Activated T-cell treated with anti-CD3 and anti-CD28 coated beads, Interleukin-2, amount 50 U/mL, for 48 hours (primary cell): ENCODE data around the gene MAGI3.
"Not testable (repeated sequence)": the region's sequence is repeated elsewhere in the genome, so short reads cannot be mapped to it uniquely, and the experiment has no call there.

Experiments used
- DNase-seq, 2 experiments: peaks; one replicate each; pipeline ENCODE4 v3.0.0-alpha.2; 2020

MAGI3 gene

DNA sequence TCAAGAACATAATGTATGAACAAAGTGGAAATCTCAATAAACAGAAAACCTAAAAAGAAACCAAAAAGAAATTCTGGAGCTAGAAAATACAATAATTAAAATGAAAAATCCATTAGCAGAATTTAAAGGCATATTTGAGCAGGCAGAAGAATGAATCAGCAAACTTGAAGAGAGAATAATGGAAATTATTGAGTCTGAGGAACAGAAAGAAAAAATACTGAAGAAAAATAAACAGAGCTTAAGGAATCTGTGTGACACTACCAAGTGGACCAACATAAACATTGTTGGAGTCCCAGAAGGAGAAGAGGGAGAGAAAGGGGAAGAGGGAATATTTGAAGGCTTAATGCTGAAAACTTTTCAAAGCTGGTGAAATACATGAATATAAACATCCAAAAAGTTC, 54.5 kb downstream of the MAGI3 start:
- DNase-seq, result no peak

DNA sequence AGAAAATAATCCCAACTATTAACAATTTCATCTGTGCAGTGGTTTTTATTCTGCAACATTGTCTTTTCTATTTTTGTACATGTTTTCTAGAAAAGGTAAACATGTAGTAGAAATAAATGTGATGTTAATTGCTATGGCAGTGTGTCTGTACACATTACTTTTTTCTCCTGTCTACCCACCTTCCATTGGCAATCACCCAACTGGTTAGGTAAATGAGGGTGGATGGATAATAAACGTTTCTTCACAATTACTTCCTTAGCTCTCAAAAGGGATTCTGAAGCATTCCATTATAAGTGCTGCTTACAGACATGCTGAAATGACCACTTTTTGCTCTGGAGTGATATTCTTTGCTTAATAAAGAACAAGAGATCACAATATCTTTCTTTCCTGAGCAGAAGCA, 61.4 kb downstream of the MAGI3 start:
- no peak for DNase-seq

DNA sequence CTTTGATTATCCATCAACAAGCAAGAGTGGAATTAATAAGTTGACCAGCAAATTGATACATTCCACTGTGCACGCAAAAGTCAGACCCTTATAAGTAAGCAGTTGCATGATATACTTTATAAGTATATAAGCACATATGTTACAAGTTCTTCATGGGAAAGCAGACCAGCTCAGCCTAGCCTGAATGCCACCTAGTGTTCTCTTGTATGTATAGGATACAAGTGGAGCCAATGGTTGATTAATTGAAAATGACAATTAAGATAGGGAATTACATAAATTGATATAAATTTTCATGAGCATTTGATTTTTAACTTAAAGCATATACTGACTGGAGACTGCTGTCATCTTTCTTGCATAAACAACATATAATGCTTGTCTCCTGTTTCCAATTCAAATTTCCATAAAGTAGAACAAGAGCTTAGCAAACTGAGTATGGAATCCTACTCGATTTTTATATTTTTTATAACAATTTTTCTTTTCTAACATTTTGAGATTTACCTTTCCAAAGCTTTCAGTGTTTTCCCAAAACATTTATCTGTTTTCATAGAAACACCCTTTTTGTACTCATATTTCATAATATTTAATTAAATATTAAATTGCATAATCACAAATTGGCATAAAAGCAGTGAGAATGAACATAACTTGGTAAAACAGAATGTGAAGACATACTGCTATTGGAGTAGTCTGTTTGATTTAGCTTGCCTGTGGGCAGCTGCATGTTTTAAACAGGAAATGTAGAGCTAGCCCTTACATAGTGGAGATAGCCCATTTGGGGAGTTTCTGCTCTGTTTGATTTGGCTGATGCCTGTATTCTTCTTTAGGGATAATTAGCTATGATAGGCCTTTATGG, 62.8 kb downstream of the MAGI3 start:
- no peak for DNase-seq

DNA sequence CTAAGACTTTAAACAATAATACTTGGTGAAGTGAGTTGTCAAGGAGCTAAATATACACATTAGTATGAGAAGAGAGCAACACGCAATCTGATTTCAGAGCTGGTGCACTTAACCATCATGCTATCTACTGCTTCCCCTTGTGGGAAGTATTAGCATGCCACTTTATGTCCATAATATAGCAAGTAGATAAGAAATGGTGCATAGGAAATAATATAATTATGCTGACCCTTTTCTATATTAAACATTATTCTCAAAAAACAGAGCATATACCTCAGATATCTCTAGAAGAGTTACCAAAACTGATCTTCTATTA, 63.4 kb downstream of the MAGI3 start:
- DNase-seq, result no peak

DNA sequence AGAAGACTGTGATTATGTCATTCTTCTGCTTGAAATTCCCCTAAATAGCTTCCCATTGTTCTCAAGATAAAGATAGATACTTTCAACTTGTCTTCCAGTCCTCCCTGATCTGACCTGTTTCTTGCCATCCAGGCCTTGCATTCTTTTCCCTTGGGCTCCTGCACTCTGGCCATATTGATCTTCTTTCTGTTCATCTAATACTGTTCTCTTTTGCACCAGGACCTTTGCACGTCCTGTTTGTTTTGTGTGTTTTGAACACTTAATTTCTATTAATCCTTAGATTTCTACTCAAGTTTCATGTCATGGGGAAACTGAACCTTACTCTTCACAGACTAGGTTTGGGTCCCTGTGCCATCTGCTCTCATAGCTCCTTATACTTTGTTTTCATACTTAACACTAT, 65.1 kb downstream of the MAGI3 start:
- DNase-seq, result no peak

DNA sequence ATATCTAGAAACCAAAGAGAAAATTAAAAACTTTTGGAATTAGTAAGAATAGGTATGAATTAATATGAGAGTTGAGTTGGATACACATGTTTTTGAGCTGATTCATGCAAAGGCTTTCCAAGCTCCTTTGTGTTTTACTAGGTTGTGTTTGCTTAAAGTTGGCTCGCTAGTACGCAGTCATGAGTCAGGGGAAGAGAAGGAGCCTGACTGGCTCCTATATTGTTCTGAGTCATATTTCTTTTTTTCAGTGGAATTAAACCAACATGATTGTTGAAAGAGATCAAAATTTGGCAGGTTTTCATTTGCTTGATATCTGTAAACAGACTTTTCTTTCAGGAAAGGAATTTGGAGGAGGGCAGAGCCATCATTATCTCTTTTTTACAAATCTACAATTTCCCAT, 66.7 kb downstream of the MAGI3 start:
- DNase-seq, result no peak

DNA sequence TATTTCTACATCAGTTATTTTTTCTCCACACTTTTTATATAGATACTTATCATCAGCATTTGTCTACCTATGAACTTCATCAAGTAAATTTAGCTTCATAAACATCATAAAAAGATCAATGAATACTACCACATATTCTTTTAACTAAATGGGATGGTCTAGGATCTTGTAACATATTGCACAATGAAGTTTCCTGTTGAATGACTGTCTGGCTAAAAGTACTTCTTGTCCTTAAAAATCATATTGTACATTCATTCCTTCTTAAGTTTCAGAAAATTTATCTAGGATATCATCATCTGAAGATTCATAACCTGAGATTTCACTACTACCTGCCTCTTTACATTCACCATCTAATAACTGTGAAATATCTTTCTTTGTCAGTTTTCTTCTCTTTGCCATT, 69.0 kb downstream of the MAGI3 start:
- no peak for DNase-seq

DNA sequence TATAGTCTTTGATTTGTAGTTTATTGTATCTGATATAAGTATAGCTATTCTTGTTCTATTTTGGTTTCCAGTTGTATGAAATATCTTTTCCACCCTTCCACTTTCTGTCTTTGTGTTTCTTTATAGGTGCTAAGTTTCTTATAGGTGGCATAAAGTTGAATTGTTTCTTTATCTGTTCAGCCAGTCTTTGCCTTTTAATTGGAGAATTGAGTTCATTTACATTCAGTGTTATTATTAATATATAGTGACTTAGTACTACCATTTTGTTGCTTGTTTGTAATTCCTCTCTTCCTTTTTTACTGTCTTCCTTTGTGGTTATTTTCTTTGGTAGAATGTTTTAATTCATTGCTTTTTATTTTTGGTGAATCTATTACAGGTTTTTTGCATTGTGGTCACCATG, 77.7 kb downstream of the MAGI3 start:
- DNase-seq, result no peak

DNA sequence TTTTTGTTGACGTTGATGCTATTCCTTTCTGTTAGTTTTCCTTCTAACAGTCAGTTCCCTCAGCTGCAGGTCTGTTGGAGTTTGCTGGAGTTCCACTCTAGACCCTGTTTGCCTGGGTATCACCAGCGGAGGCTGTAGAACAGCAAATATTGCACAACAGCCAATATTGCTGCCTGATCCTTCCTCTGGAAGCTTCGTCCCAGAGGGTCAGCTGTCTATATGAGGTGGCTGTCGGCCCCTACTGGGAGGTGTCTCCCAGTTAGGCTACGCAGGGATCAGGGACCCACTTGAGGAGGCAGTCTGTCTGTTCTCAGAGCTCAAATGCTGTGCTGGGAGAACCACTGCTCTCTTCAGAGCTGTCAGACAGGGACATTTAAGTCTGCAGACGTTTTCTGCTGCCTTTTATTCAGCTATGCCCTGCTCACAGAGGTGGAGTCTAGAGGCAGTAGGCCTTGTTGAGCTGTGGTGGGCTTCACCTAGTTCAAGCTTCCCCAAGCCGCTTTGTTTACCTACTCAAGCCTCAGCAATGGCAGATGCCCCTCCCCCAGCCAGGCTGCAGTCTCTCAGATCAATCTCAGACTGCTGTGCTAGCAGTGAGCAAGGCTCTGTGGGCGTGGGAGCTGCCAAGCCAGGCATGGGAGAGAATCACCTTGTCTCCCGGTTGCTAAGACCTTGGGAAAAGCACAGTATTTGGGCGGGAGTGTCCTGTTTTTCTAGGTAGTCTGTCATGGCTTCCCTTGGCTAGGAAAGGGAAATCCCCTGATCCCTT, 88.3 kb downstream of the MAGI3 start:
- DNase-seq, result not testable (repeated sequence)

DNA sequence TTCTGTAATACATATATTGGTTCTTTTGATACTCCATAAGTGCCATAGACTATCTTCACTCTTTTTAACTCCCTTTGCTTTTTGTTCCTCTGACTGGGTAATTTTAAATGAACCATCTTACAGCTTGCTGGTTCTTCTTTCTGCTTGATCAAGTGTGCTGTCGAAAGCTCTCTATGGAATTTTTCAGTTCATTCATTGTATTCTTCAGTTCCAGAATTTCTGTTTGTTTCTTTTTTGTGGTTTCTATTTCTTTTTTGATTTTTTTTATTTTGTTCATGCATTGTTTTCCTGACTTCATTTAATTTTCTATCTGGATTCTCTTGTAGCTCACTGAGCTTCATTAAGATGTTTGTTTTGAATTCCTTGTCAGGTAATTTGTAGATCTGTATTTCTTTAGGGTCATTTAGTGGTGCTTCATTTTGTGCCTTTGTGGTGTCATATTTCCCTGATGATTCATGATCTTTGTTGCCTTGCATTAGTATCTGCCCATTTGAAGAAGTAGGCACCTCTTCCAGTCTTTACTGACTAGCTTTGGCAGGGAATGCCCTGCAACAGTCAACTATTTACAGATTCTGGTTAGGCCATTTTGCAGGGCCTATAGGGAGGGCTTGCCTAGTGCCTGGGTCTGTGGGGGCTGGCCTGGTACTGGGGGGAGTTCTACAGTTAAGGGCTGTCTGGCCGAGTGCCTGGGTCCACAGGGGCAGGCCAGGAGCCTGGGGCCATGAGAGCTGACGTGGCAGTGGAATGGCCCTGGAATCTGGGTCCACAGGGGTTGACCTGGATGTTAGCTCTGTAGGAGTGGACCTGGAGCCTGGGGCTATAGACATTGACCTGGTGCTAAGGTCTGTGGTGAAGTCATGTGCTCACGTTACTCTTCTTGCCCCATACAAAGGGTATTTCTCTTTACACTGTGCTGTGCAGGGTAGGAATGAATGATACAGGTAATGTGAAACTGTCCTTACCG, 89.7 kb downstream of the MAGI3 start:
- DNase-seq, result no peak

DNA sequence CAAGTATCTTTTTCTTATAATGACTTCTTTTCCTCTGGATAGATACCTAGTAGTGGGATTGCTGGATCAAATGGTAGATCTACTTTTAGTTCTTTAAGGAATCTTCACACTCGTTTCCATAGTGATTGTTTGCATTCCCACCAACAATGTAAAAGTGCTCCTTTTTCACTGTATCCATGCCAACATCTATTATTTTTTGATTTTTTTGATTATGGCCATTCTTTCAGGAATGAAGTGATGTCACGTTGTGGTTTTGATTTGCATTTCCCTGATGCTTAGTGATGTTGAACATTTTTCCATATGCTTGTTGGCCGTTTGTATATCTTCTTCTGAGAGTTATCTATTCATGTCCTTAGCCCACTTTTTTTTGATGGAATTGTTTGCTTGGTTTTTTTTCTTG, 94.8 kb downstream of the MAGI3 start:
- DNase-seq, result not testable (repeated sequence)

DNA sequence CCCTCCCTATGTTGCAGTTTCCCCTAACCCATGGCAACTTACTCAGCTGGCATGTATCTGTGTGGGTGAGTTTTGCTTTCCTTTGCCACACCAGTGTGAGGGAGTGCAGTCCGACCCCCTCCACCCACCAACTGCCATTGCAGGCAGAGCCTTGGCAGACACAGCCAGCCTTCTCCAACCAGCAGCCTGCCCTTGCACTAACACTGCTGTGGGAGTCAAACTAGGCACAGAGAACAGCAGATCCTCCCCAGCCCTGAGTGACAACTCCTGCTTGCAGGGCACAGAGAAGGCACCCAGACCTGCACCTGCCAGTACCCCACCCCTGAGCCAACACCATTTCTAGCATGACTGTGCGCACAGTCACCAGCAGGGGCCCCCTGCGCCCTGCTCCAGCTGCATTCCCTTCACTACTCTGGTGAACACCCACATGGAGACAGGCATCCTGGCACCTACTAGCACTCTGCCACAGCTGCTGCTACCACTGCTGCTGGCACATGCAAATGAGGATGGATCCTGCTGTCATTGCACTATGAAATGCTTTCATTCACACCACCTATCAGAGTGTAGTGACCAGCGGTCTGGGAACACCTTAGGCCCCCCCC, 98.4 kb downstream of the MAGI3 start:
- DNase-seq, result no peak

DNA sequence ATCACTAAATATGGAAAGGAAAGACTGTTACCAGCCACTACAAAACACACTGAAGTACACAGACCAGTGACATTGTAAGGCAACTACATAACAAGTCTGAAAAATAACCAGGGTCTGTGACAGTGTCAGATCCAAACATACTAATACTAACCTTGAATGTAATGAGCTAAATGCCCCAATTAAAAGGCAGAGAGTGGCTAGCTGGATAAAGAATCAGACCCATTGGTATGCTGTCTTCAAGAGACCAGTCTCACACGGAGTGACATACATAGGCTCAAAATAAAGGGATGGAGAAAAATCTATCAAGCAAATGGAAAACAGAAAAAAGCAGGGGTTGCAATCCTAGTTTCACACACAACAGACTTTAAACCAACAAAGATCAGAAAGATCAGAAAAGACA, 100.1 kb downstream of the MAGI3 start:
- no peak for DNase-seq

DNA sequence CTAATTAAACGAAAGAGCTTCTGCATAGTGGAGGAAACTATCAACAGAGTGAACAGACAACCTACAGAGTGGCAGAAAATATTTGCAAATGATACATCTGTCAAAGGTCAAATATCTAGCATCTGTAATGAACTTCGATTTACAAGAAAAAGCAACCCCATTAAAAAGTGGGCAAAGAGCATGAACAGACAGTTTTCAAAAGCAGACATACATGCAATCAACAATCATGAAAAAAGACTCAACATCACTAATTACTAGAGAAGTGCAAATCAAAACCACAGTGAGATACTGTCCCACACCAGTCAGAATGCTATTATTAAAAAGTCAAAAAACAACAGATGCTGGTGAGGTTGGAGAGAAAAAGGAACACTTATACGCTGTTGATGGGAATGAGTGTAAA, 103.2 kb downstream of the MAGI3 start:
- DNase-seq, result no peak

DNA sequence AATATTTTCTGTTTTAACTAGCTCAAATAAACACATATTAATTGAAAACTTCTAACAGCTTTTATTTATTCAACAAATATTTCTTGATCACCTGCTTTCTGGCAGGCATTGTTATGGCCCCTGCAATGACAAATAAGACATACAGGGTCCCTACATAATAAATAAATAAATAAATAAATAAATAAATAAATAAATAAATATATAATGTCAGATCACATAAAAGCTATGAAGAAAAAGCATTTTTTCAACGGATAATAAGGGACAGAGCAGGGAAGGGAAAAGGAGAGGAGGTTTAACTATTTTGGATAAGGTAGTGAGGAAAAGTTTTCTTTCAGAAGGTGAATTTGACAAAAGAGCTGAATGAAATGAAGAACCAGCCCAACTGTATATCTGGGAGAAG, 115.0 kb downstream of the MAGI3 start:
- DNase-seq, result no peak

DNA sequence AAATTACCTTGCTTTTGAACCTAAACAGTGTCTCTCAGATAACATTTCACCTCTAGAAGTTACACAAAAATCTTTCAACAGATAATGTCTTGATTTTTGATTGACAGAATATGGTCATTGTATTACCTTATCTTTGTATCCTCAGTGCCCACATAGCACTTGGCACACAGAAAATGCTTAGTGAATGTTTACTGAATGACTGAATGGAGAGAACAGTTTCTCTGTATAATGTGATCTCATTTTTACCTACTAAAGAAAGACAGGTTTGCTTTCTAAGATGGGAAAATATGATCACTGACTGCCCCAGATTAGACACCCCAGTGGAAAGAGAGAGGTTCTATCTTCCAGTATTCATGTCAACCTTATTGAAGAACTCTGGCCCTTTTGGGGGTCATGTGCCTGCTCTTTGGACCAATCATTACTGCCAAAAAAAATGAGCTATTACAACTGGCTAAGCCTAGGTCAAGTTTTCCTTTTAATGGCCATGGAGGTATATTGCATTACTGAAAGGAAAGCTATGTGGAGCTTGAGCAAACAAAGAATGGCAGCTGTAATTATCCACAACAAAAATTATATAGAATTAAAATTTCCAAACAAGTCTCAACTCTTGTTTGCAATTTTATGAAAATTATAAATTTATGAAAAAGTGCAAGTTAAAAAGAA, 117.4 kb downstream of the MAGI3 start:
- no peak for DNase-seq

DNA sequence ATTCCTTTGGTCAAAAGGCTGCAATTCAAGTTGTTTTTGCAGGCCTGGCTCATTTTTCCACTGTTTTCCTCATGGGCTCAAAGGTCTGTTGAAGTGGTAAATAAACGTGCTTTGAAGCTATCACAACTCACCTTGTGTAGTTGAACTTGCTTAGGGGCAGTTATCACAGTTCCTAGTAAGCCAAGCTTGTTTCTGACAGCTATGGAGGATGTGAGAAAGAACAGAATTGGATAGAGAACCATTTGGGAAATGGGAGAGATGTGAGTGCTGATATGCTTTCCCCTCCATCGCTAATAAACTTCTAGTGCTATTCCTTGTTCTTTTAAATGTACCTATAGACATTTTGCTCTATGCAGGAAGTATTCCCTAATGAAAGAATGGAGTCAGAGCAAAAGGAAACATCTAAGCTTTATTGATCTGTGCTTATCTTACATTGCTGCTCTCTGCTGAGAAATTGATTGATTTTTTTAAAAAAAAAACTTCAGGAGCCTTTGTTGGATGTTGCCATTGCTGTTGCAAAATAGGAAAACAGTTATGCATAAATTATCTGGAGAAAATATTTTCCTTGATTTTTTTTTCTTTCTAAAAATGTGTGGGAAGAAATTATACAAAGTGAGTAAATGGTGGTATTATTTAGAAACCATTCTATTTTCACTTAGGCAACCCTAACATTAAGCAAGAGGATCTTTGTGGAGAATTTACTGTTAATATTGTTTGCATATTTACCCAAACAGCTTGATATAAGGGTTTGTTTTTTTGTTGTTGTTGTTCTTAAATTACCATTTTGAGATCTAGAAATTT, 118.2 kb downstream of the MAGI3 start:
- no peak for DNase-seq

DNA sequence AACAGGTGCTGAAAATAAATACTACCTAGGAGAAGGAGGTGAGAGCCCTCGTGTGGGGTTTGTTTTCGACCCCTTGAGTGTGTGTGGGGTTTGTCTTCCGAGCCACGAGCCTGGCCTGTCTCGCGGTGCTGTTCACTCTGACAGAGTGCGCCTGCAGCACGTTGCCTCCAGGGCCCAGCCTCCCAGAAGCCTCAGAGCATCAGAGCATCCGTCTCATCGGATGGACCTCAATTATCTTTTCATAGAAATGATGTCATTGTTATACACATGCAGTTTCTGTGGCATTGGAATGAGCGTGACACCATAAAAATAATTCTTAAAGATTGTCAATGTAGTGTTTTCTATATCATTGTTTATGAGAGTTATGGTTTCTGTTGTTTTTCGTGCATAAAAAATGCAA, 119.5 kb downstream of the MAGI3 start:
- DNase-seq, result not testable (repeated sequence)

DNA sequence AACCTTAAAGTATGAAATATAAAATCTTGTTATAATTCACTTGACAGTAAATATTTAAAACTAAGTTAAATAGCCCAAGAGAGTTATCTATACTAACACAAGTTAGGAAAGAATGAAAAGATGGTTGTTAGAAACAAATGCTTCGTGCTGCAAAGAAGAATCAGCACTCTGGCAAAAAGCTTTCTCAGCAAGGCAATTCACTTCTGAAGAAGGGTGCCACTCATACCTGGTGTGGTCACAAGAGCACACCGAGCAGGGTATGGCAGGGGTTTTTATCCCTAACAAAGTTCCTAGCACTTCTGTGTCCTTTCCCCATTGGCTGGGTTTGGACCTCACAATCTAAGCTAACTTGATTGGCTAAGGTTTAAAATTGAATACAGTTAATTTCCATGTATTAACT, 121.0 kb downstream of the MAGI3 start:
- no peak for DNase-seq

DNA sequence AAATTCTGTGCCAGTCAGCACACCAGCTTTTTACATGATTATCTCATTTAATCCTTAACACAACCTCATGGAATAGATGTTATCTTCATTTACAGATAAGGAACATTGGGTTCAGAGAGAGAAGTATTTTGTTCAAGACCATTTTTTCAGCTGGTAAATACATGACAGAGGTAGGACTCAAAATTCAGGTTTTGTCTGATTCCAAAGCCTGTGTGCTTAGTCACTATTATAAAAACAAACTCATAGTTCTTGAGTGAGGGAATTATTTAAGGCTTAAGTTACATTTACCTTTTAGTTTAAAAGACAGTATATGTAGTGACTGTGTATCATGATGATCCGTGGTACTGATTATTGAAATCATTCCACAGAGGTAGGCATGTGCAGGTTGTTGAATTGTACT, 125.2 kb downstream of the MAGI3 start:
- no peak for DNase-seq

DNA sequence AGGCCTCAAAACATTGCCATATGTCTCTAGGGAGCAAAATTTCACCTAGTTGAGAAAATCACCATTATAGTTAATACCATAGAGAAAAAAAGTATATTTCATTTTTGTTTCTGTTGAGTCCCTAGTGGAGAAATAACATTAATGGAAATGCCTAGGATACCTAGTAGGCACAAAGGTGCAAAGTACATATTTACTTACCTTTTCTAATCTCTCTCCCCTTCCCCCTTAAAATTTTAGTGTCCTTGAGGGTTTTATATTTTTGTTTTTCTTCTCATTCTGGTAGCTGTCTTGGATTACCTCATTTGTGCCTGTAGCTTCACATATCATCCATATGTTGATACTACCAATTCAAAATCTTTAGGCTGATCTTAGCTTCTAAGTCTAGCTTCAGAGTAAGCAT, 127.0 kb downstream of the MAGI3 start:
- DNase-seq, result no peak

DNA sequence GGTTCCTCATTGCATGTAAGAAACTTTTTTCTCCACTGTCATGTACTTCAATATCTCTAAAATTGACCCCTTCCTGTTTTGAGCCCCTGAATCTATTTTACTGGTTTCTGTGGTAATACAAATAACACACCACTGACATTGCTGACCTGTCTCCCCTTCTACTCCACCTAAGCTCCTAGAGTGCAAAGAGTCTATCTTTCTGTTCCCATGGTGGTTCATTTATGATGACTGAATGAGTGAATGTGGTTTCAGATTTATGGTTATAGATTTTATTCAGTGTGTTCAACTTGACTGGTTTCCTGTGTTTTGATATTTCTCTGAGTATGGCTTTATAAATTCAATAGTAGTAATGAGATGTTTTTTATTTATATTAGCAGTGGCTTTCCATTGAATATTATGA, 127.7 kb downstream of the MAGI3 start:
- no peak for DNase-seq
